ENCODE data around the gene ONECUT2.

Gene ONECUT2

DNA sequence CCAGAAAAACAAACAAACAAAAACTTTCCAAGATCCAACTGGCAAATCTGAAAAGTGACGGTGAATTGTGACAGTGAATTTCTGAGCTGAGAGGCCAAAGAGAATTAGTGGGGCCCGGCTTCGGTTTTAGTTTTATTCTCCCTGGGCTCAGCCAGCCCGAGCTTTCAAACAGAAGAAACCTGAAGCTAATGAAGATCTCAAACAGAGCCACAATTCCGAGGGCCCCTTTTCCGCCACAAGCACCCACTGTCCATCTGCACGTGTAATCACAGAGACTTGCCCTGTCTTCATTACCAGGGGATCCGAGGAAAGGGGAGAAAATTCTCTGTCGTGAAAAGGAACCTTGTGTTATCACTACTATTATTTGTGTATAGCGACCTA, 4.2 kb upstream of the ONECUT2 start:
- in situ Hi-C loops (cut with MboI; ENCODE audit: low sequenced_read_pairs) = no loop called here

DNA sequence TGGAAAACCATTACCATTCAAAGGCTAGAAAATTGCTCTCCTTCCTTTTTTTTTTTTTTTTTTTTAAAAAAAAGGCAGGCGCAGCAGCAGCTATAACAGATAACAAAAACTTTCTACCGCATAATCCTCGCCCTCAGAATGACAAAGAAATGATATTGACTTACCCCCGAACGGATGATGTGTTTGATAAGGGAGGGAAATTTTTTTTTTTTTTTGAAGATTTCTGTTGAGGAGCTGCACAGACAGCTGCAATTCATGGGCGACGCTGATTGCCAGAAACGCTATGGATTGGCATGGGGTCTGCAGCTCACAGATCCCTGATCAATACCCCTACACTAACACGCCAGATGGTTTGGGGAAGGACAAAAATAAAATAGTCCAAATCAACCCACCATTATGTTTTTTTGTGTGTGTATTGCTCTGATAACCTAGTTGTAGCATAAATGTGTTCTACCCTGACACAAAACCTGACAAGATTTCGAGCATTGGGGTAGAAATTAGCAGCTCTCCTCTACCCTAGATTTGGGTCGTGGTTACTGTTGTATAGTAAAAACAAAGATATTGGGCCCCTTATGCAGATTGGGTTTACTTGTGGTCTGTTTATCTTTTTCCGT, 3.6 kb upstream of the ONECUT2 start:
- in situ Hi-C loops (cut with MboI; ENCODE audit: low sequenced_read_pairs) = no loop called here

DNA sequence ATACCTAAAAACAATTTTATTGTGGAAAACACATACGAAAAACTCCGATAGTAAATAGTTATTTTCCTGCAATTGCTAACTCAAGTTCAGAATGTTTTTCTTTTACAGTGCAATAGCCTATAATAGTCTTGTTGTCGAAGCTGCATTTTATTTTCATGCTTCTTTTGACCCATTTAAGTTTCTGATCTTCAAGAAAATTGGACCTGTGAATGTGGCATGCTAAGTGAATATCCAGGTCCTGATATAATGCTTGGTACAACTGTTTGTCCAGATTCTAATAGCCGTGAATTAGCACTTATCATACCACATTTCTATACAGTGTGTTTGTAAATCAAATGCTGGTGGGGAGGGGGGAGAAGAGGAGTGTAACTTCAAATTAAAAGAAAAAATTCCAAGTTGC, 3.0 kb upstream of the ONECUT2 start:
- in situ Hi-C loops (cut with MboI; ENCODE audit: low sequenced_read_pairs) = no loop called here

DNA sequence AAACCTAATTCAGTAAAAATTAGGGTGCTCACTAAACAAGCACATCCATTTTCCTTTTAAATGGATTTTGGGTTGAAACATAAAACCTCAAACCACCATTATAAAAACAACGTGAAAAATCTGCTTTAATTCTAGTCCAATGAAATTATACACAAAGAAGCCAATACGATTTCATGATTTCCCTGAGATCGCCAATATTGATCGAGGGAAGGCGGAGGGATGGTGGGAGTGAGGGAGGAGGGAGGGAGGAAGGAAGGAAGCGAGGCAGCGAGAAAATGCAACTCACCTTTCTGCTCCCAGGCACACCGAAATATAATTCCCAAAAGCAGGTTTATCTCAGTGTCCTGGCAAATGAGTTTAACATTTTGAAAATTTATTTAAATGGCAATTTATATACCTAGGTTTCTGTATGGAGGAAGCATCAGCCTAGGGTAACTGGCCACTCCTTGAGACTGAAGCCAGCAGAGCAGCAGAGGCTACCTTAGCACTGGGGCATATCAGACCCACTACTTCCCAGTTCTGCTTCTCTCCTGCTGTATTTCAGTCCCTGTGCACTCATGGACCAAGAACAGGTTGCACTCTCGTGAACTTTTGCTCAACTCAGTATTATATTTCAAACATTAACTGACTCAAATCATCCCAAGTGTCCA, 2.3 kb upstream of the ONECUT2 start:
- in situ Hi-C loops (cut with MboI; ENCODE audit: low sequenced_read_pairs) = no loop called here

DNA sequence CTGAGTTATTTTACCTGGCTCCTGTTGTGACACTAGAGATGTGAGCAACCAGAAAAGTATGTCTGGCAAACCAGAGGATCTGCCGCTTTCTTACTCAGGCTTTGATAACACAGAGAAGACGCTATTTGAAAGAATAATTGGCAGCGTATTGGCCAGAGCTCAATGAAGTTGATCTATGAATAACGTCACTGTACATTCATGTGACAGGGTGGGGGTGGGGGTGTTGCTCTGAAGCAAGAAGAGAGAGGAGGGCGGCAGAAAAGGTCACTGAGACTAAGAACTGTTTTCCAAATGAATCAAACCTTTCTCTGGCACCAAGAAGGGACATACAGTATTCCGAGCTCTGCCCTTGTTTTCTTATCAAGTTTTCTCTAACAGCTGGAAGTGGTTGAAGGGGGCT, 1.7 kb upstream of the ONECUT2 start:
- in situ Hi-C loops (cut with MboI; ENCODE audit: low sequenced_read_pairs) = no loop called here

DNA sequence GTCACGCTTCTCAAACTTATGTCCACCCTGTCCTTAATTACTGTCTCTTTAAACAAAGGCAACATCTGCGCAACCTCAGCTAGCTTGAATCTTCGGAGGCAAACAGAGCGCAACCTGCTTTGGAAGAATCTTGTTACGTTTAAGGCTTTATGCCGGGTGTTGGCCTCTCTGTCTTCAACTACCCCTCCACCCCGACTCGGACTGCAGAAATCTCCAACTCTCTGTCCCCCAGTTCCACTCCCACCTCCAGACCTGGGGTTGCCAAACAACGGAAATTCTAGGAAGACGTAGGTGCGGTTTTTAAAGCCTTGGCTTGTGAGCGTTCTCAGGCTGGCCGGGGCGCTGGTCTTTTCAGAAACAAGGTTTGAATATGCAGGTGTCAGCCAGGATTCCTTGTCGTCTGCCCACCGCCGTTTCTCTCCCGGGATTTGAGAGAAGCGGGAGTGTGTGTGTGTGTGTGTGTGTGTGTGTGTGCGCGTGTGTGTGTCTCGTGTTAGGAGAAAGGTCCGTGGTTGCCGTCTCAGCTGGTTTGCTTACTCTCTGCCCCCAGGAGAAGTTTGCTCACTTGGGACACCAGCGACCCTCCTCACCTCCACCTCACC, 1.1 kb upstream of the ONECUT2 start:
- in situ Hi-C loops (cut with MboI; ENCODE audit: low sequenced_read_pairs) = no loop called here

DNA sequence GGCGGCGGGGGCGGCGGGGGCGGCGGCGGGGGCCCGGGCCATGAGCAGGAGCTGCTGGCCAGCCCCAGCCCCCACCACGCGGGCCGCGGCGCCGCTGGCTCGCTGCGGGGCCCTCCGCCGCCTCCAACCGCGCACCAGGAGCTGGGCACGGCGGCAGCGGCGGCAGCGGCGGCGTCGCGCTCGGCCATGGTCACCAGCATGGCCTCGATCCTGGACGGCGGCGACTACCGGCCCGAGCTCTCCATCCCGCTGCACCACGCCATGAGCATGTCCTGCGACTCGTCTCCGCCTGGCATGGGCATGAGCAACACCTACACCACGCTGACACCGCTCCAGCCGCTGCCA, 644 bp downstream of the ONECUT2 start:
- in situ Hi-C loops (cut with MboI; ENCODE audit: low sequenced_read_pairs) = no loop called here

DNA sequence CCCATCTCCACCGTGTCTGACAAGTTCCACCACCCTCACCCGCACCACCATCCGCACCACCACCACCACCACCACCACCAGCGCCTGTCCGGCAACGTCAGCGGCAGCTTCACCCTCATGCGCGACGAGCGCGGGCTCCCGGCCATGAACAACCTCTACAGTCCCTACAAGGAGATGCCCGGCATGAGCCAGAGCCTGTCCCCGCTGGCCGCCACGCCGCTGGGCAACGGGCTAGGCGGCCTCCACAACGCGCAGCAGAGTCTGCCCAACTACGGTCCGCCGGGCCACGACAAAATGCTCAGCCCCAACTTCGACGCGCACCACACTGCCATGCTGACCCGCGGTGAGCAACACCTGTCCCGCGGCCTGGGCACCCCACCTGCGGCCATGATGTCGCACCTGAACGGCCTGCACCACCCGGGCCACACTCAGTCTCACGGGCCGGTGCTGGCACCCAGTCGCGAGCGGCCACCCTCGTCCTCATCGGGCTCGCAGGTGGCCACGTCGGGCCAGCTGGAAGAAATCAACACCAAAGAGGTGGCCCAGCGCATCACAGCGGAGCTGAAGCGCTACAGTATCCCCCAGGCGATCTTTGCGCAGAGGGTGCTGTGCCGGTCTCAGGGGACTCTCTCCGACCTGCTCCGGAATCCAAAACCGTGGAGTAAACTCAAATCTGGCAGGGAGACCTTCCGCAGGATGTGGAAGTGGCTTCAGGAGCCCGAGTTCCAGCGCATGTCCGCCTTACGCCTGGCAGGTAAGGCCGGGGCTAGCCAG, 1.2 kb downstream of the ONECUT2 start:
- in situ Hi-C loops (cut with MboI; ENCODE audit: low sequenced_read_pairs) = no loop called here

DNA sequence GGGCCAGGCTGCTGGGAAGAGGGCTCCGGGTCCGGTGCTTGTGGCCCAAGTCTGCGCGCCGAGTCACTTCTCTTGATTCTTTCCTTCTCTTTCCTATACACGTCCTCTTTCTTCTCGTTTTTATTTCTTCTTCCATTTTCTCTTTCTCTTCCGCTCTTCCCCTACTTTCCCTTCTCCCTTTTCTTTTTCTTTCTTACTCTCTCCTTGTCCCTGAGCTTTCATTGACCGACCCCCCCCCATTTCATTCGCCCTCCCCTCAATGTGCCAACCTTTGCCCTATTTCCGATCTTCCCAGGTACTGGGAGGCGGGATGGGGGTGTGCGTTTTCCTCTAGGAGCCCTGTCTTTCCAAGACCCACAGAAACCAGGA, 1.8 kb downstream of the ONECUT2 start:
- in situ Hi-C loops (cut with MboI; ENCODE audit: low sequenced_read_pairs) = no loop called here

DNA sequence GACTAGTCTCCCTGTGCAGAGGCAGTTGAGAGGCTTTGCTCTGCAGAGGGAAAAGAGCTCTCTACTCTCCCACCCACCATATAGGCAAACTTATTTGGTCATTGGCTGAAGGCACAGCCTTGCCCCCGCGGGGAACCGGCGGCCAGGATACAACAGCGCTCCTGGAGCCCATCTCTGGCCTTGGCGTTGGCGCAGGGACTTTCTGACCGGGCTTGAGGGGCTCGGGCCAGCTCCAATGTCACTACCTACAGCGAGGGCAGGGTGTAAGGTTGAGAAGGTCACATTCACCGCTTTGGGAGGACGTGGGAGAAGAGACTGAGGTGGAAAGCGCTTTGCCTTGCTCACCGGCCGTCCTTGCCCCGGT, 2.2 kb downstream of the ONECUT2 start:
- in situ Hi-C loops (cut with MboI; ENCODE audit: low sequenced_read_pairs) = no loop called here

DNA sequence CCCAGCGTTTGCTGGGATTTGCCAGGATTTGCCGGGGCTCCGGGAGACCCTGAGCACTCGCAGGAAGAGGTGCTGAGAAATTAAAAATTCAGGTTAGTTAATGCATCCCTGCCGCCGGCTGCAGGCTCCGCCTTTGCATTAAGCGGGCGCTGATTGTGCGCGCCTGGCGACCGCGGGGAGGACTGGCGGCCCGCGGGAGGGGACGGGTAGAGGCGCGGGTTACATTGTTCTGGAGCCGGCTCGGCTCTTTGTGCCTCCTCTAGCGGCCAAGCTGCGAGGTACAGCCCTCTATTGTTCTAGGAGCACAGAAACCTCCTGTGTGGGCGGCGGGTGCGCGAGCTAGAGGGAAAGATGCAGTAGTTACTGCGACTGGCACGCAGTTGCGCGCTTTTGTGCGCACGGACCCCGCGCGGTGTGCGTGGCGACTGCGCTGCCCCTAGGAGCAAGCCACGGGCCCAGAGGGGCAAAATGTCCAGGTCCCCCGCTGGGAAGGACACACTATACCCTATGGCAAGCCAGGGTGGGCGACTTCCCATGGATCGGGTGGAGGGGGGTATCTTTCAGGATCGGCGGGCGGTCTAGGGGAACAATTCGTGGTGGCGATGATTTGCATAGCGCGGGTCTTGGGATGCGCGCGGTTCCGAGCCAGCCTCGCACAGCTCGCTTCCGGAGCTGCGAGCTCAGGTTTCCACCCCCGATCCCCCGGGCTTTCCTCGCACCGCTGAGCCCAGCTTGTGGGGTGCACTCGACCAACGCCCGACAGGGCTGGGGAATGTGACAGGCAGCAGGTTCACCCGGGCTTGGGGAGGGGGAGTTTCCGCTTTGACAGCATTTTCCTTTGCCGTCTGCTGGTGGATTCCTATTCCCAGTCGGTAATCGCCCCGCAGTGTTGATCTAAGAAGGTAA, 2.8 kb downstream of the ONECUT2 start:
- in situ Hi-C loops (cut with MboI; ENCODE audit: low sequenced_read_pairs) = no loop called here

DNA sequence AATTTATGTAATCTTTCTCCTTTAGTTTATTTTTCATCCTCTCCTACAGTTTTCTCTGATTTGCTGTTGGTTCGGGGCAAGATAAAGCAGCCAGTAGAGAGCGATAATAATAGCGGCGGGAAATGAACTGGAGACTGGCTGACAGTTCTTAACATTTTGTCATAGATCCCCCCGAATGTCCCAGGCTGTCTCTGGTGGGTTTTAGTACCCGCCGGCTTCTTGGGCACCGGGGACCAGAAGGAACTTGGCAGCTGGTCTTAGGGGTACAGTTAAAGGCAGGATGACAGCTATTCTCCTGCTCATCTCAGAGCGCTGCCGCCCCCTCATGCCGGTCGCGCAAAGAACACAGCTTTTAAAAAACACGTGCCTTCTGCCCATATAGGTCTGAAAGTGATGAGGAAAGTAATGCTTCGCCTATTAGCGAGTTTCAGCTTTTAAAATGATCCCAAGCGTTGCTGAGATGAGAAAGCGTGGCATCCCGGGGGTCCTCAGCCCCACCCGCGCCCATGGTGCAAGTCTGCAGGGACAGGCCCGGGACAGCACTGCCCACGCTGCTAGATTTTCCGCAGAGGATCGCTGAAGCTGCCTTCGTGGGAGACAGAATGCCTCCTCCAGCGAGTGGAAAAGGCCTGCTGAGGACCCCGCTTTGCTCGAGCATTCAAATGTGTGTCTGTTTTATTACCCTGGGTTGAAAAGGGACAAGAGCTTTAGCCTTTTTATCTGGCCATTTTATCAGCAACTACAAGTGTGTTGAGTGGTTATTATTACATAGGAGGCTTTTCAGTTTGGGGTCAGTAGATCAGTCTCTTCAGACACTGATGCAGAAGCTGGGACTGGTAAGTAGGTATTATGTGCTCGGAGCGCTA, 3.8 kb downstream of the ONECUT2 start:
- in situ Hi-C loops (cut with MboI; ENCODE audit: low sequenced_read_pairs) = no loop called here

DNA sequence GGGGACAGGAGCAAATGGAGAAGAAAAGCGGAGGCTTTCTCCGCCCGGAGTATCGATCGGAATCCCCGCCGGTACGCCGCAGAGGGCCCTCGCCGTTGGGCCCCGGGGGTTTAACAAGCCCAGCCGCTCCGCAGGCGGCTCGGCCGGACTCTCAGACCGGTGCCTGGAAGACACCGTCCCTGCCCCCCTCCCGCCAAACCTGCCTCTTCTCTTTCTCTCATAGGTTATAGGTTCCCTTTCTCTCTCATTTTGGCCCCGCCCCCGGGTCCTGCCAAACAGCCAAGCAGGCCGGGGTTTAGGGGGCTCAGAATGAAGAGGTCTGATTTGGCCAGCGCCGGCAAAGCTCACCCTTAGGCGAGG, 4.4 kb downstream of the ONECUT2 start:
- in situ Hi-C loops (cut with MboI; ENCODE audit: low sequenced_read_pairs) = no loop called here

DNA sequence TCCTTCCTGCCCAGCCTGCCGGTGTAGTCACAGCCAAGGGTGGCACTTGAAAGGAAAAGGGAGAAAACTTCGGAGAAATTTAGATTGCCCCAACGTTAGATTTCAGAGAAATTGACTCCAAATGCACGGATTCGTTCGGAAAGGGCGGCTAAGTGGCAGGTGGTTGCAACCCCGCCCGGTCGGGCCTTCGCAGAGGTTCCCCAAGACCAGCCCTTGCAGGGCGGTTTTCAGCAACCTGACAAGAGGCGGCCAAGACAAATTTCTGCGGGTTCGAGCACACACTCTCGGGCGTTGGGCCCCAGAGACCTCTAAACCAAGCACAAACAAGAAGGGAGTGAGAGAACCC, 4.8 kb downstream of the ONECUT2 start:
- in situ Hi-C loops (cut with MboI; ENCODE audit: low sequenced_read_pairs) = no loop called here

DNA sequence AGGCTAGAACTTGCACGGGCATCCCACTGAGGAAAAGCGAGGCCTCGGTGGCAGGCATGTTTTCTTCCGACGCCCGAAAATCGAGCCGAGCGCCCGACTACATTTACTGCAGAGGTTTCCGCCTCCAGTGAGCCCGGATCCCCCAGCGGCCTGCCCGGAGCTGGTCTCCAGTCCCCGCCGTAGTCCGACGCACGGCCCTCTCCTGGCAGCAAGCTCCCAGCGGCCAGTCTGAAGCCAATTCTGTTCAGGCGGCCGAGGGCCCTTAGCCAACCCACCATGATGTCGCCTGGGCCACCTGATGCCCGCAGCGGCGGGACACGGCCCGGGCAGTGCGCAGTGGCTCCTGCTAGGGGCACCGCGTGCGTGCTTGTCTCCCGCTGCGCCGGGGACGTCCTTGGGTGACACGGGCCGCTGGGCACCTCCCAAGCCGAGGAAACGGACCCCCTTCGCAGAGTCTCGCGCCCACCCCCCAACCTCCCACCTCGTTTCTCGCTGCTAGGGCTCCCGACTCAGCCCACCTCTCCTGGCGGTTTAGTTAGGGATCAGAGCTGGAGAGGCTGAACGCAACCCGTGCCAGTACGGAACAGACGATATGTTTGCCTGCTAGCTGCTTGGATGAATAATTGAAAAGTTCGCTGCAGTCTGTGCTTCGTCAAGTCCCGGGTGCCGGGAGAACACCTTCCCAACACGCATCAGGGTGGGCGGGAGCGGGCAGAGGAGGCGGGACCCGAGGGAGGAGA, 5.3 kb downstream of the ONECUT2 start:
- in situ Hi-C loops (cut with MboI; ENCODE audit: low sequenced_read_pairs) = no loop called here

DNA sequence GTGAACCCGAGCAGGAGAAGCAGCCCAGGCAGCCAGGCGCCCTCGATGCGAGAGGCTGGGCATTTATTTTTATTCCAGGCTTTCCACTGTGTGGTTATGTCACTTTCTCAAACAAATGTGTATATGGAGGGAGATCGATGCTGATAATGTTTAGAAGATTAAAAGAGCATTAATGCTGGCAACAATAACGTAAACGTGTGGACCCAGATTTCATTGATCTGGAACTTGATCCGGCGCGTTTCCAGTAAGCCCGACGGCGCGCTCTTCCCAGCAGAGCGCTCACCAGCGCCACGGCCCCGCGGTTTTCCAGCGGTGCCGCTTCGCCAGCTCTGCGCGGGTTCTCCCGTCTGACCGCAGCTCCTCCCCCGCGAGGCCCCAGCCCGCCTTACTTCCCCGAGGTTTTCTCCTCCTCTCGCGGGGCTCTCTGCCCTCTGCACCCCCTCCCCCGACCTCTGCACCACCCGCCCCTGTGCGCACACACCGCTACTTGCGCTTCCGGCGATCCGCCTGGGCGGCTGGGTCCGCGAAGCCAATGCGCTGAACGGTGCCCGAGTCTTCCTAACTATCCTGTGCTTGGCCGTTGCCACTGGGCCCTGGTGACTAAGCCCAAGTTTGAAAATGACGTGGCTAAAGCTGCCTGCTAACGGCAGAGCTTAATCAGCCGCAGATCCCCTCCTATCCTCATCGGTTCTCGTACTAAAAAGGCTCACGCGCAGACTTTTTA, 6.1 kb downstream of the ONECUT2 start:
- in situ Hi-C loops (cut with MboI; ENCODE audit: low sequenced_read_pairs) = no loop called here

DNA sequence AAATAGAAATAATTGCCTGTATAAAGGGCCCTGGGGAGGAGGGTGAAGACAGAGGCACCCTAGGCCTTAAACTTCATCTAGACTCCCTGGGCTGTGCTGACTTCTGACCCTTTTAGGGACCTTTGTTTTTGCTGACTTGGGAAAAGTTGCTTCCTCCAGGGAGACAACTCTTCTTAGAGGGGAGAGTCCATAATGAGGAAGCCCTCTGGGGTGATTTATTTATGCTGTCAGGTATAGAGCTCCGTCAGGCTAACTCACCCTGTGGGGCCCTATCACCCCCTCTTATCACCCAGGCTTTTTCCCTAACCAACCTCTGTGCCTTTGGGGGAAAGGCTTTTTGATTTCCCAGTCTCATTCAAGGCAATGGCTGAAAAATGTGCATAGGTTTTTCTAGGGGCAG, 8.1 kb downstream of the ONECUT2 start:
- in situ Hi-C loops (cut with MboI; ENCODE audit: low sequenced_read_pairs) = no loop called here

DNA sequence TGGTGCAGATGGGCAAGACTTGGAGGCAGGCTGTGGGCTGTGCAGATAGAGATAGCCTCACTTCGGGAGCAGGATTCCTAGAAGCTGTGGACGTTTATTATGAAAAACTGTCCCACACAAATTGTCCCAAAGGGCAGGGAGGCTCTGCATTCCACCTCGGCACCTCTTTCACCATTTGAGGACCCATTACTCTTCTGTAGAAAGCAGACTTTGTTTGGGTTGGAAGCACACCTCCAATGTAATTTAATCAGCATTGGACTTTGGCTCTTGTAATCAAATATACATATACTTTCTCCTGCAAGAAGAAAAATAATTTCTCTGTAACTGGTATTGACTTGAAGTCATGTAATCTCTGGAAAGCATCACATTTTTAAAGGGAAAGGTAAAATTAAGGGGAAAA, 8.5 kb downstream of the ONECUT2 start:
- in situ Hi-C loops (cut with MboI; ENCODE audit: low sequenced_read_pairs) = no loop called here

DNA sequence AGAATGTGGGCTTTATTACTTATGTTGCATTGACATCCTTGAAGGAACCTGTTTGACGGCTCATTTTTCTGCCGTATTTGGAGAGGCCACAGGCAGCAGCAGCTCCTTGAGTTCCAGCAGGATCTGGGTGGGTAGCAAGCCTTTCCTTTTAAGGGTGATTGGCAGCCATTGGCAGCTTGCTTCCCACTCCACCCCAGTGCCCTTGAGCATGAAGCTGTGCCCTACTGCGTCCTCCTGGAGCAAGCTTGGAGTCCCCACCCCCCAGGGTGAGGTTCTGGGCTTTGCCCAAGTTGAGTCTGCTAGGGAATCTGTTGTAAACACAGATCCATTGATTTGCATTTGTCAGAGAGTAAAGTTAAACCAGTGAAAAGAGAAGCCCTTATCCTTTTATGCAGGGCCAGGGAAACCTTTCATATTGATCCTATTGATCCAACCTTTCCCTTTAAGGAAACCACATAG, 9.2 kb downstream of the ONECUT2 start:
- in situ Hi-C loops (cut with MboI; ENCODE audit: low sequenced_read_pairs) = no loop called here
